Fibroblast of gingiva (primary cell): ENCODE results near the gene SLC9A7.
"Not testable (repeated sequence)": the region's sequence is repeated elsewhere in the genome, so short reads cannot be mapped to it uniquely, and the experiment has no call there.

Source experiments
- DNase-seq: peaks from one replicate; pipeline ENCODE4 v3.0.0-alpha.2; 2011; ENCODE audit warnings: low read depth

Gene SLC9A7

DNA sequence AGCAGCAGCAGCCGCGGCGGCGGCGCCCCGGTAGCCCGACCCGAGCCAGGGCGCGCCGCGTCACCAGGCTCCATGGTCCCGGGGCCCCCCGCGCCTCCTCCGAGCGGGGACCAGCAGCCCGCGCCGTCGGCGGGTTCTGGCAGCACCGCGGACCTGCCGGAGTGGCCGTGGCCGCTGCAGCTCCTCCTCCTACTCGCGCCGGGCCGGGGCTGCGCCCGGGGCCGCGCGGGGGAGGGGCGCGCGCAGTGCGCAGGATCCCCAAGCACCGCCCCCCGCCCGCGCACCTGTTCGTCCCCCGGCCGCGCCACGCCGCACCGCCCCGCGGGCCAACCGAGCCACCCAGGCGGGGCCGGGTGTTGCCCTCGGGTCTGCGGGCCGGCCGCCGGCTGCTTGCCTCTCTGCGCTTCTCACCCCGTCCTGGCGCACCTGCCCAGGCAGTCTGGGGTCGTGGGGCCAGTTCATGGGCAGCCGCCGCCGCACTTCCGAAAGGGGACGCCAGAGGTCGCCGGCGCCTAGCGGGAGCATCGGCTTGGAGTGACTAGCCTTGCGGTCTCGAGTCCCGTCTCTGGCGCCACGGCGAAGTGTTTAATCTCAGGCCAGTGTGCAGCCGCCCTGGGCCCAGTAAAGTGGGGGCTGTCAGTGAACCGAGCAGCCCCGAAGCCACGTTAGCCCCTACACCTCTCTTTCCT, at the start of gene SLC9A7:
Gene SLC9A7, minus strand, starts transcription at position 163 of the 689 bp plus-strand sequence. Its CDS starts 89 bp downstream, at position 74.
- DNase-seq, result peak; percentile 44

DNA sequence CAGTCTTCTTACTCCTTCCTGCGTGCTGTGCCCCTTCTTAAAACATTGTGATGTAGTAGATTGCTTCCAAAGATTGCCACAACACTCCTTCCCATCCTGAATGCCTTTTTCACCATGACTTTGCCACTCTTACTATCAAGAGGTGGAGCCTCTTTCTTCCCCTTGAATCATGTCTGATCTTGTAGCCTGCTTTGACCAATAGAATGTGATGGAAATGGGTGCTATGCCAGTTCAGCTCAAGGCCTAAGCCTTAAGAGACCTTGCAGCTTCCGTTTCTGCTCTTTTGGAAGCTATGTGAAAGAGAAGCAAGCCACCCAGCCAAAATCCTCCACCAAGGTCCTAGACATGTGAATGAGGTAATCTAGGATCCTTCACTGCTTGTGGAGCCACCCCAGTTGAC, 46.4 kb upstream of the SLC9A7 start:
- no peak for DNase-seq

DNA sequence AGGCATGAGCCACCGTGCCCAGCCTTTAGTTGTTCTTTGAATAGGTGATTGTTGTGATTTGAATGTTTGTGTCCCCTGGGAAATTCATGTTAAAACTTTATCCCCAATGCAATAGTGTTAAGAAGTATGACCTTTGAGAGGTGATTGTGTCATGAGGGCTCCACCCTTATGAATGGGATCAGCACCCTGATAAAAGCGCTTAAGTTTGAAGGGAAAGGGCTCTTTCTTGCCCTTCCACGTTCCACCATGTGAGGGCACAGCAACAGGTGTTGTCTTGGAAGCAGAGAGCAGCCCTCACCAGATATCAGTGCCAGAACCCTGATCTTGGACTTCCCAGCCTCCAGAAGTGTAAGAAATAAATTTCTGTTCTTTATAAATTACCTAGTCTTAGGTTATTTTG, 44.2 kb upstream of the SLC9A7 start:
- DNase-seq, result no peak

- DNase-seq, result peak; percentile 50
Measured at GRCh38 chrX:46796574-46797191, 37.8 kb upstream of the SLC9A7 start.

DNA sequence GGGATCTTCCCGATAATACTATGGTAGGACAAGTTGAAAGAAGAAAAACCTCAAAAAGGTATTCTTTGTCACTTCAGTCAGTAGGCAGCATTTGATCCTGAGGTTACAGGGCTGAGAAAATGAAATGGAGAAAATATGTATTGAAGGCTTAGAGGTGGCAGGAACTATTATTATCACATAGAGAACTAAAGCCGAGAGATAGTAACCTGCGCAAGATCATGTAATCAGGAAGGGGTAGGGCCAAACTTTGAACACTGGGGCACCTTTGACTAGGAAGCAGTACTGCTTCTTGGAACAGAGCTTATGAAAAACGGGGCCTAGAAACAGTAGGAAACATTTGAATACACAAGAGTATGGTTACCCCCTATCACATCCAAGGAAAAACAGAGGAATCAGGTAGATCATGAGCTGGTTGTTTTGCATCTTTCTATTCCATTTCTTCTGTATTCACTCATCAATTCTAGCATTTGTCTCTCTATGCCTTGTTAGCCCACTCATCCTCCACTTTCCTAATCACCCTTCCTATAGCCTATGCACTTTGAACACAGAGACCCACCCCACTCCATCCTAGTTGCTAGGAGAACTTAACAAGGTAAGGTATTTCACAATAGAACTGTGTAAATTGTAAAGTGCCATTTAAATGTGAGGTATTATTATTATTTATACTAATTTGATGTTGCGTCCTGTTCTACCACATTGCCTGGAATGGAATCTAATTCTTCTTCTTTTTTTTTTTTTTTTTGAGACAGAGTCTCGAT, 34.6 kb upstream of the SLC9A7 start:
- DNase-seq, result no peak

- DNase-seq, result no peak
Measured at GRCh38 chrX:46792810-46793188, 33.9 kb upstream of the SLC9A7 start.

DNA sequence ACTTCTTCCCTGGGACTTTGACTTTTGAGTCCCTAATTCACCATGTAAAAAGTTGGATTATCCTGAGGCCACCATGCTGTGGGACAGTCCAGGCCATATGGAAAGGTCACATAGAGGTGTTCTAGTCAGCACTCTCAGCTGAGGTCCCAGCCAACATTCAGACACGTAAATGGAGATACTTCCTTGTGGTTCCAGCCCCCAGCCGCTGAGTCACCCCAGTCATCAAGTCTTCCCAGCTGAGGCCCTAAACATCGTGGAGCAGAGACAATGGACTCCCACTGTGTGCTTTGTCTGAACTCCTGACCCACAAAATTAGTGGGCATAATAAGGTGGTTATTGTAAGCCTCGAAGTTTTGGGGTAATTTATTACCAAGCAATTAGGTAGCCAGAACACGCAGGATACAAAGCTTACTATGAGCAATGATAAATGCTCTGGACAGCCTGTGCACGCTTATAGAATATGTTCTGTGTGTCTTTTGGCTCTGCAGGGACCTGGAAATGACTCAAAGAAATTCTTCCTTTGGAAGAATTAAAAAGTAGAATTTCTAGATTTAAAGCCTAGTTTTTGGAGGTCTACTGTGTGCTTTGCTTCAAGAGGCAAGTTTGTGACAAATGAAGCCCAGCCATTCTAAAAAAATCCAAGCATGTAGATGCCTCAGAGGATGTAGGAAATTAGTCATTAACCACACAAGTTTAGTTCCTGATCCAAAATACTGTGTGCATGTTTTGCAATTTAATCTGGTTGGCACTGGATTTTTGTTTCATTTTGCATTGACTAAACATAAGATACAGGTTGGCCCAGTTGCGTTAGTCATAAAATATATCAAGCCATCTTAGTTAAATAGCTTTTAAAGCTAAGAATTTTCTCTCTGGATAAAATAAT, 33.2 kb upstream of the SLC9A7 start:
- DNase-seq, result peak; percentile 82

DNA sequence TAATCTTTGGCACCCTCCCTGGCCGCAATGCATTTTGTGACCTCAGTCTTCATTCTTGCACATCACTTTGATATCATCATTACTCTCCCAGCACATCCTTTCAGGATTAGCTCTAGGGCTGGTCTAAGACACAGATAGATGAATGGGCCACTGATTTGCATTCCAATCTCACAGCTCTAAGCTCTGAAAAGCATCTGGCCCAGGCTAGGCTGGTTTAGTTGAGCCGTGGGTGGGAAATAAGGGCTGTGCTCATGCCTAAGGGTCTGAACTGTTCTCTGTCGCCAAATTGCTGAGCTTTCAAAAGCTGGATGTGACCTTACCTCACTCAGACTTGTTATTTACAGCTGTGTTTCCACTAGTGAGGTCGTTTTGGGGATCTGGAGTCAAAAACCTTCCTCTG, 30.0 kb upstream of the SLC9A7 start:
- no peak for DNase-seq

- not testable (repeated sequence) for DNase-seq
Measured at GRCh38 chrX:46784437-46784836, 25.5 kb upstream of the SLC9A7 start.

- DNase-seq, result no peak
Measured at GRCh38 chrX:46782034-46782433, 23.1 kb upstream of the SLC9A7 start.

GRCh38 chrX:46777971-46778810, 19.3 kb upstream of the SLC9A7 start:
- DNase-seq, result peak; percentile 76

DNA sequence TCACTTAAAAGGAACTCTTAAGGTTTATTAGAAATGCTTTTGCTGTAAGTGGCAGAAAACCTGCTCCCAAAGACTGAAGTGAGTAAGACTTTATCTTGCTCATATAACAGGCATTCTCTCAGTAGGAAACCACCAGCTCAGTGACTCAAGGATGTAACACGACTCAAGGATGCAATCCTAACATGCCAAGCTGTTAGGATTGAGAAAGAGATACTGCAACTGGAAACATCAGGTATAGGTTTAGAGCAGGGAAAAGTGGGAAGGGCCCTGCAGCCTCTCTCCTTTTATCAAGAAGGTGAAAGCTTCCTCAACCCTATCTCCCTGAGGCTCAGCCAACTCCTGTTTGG, 11.9 kb upstream of the SLC9A7 start:
- peak; percentile 79 for DNase-seq

- DNase-seq, result peak; percentile 50
Measured at GRCh38 chrX:46770000-46770816, 11.3 kb upstream of the SLC9A7 start.

GRCh38 chrX:46762963-46763362, 4.0 kb upstream of the SLC9A7 start:
- DNase-seq, result no peak

GRCh38 chrX:46759645-46759974, 692 bp upstream of the SLC9A7 start:
- DNase-seq, result no peak

DNA sequence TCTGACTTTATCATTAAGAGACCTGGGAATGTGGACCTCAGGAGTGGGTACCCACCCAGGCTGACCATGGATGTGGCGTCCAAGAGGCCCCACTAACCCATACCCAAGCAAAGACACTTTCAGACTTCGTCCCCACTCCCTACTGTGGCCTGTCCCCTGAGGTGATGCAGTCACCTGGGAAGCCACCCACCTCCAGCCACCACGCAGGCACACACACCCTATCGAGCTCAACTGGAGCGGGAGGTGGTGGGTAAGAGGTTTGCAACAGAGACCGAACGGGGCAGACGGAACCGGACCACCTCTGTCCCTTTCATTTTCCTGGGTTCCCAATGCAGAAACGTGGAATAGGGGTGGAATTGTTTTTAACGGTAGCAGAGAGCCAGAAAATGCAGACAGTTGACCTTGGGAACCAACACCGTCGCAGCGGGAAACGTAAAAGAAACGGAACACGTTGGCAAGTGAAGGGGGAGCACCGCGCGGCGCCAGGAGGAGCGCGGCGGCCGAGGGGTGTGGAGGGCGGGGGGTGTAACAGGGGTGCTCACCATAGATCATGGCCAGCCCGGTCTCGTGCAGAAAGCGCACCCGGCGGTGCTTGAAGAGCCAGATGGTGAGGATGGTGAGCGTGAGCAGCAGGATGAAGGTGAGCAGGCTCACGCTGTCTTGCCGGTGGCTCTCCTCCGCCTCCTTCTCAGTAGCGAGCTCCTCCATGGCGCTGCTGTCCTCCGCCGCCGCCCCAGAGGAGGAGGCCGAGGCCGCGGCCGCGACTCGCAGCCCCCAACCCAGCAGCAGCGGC, 559 bp downstream of the SLC9A7 start:
- DNase-seq, result peak; percentile 2

DNA sequence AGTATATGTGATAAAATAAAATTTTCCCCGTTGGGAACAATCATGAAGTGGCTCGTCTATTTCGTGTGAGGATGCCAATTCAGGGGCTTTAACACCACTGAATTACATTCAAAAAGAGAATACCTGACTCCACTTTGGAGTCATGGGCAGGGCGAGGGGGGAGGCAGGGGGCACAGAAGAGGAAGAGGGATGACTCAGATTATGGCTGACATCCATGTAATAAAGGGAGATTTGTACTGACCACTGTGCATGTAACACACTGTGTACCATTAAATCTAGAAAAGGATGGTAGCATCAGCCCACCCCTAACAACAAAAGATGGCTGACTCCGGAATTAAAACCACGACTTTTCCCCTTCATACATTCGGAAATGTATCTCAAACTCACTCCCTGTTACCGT, 1.3 kb downstream of the SLC9A7 start:
- no peak for DNase-seq

DNA sequence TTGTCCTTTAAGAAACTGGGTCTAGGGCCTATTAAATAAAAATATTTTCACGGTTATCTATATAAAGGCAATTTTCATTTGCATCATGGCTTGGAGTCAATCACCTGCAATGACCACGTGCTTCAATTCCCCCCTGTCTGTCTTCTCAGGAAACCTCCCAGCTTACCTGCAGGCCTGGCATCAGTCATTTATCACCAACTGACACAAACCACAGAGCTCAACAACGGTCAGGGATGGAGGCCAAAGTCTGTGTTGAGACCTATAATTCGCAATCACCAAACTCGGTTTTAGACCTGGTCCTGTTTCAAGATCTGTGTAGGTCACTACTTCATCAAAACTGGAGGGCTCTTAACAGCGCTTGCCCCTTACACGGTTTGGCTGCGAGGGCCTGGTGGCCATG, 1.9 kb downstream of the SLC9A7 start:
- DNase-seq, result no peak

GRCh38 chrX:46755671-46756070, 3.2 kb downstream of the SLC9A7 start:
- DNase-seq, result no peak

DNA sequence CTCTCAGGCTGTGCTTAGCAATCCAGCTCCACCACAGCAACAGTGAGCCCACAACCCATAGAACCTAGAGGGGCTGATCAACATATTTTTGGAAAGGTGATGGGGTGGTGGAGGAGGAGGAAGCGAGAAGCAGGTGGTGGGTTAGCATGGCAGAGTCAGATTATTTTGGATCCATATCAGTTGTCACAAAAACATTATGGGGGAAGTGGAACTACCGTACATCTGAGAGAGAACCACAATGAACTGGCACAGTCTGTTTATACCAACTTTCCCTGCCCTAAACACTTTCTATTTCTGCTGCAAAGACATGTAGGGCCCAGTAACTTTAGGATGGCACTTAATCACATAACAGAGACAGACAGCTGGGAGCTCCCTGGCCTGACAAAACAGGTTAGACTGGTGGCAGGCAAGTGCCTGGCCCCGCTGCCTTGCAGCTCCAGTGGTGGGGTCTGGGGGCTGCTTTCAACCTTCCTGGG, 4.3 kb downstream of the SLC9A7 start:
- no peak for DNase-seq
